Muscle layer of duodenum (tissue), 2 donors: ENCODE measurements around the gene ASAP3.

Source experiments
- H3K27ac ChIP-seq: one replicate; pipeline ENCODE4 v1.7.0; 2013; ENCODE audit warnings: mild to moderate bottlenecking, low read length
- H3K27me3 ChIP-seq: one replicate; pipeline ENCODE4 v1.7.0; 2013; ENCODE audit warnings: low read depth, mild to moderate bottlenecking, control low read depth, low read length
- H3K36me3 ChIP-seq, 2 donors: one replicate each; pipeline ENCODE4 v1.7.0; 2013; ENCODE audit warnings: low read length in 2 of 2, control low read depth in 1 of 2, mild to moderate bottlenecking in 1 of 2; ENCODE audit not compliant: insufficient read depth in 2 of 2, control insufficient read depth in 1 of 2
- H3K4me1 ChIP-seq, 2 donors: one replicate each; pipeline ENCODE4 v1.7.0; 2013; ENCODE audit warnings: low read length in 2 of 2, mild to moderate bottlenecking in 2 of 2, control low read depth in 1 of 2, moderate library complexity in 1 of 2; ENCODE audit not compliant: insufficient read depth in 2 of 2, control insufficient read depth in 1 of 2
- H3K4me3 ChIP-seq, 2 donors: one replicate each; pipeline ENCODE4 v1.7.0; 2013; ENCODE audit warnings: low read length in 2 of 2, low read depth in 1 of 2, mild to moderate bottlenecking in 1 of 2
- H3K9me3 ChIP-seq, 2 donors: one replicate each; pipeline ENCODE4 v1.7.0; 2013; ENCODE audit warnings: low read length in 2 of 2, control low read depth in 1 of 2, mild to moderate bottlenecking in 1 of 2; ENCODE audit not compliant: control insufficient read depth in 1 of 2
- donor health status: healthy.

The ASAP3 gene

GRCh38 chr1:23444104-23444533, 39.9 kb downstream of the ASAP3 start:
- no peaks in the 10 kb centered on the region for H3K4me1 ChIP-seq
- H3K27me3 ChIP-seq, result no peaks in the 10 kb centered on the region
- H3K9me3 ChIP-seq, result no peaks in the 10 kb centered on the region
- H3K4me3 ChIP-seq, result no peak overlapping the region
- peaks cover 0 to 34% of the 10 kb centered on the region in 2 donors for H3K36me3 ChIP-seq
- peak overlapping the region; percentile 60 for H3K27ac ChIP-seq

- peaks cover 10 to 29% of the 10 kb centered on the region in 2 donors for H3K36me3 ChIP-seq
- H3K4me3 ChIP-seq, result no peak overlapping the region
- no peaks in the 10 kb centered on the region for H3K9me3 ChIP-seq
- H3K27ac ChIP-seq, result no peak overlapping the region
- no peaks in the 10 kb centered on the region for H3K4me1 ChIP-seq
- no peaks in the 10 kb centered on the region for H3K27me3 ChIP-seq
Observed at GRCh38 chr1:23442751-23443150, 41.2 kb downstream of the ASAP3 start.

GRCh38 chr1:23441446-23442148, 42.4 kb downstream of the ASAP3 start:
- H3K27me3 ChIP-seq, result no peaks in the 10 kb centered on the region
- peaks cover 10 to 28% of the 10 kb centered on the region in 2 donors for H3K36me3 ChIP-seq
- H3K4me1 ChIP-seq, result no peaks in the 10 kb centered on the region
- H3K27ac ChIP-seq, result no peak overlapping the region
- H3K9me3 ChIP-seq, result no peaks in the 10 kb centered on the region
- no peak overlapping the region for H3K4me3 ChIP-seq

- H3K27me3 ChIP-seq, result no peaks in the 10 kb centered on the region
- no peaks in the 10 kb centered on the region for H3K9me3 ChIP-seq
- no peak overlapping the region for H3K4me3 ChIP-seq
- H3K27ac ChIP-seq, result no peak overlapping the region
- peaks cover 10 to 55% of the 10 kb centered on the region in 2 donors for H3K36me3 ChIP-seq
- no peaks in the 10 kb centered on the region for H3K4me1 ChIP-seq
Observed at GRCh38 chr1:23438545-23438944, 45.4 kb downstream of the ASAP3 start.

GRCh38 chr1:23437355-23437664, 46.7 kb downstream of the ASAP3 start:
- H3K27ac ChIP-seq, result no peak overlapping the region
- H3K9me3 ChIP-seq, result no peaks in the 10 kb centered on the region
- no peaks in the 10 kb centered on the region for H3K27me3 ChIP-seq
- peaks cover 16 to 63% of the 10 kb centered on the region in 2 donors for H3K36me3 ChIP-seq
- no peak overlapping the region for H3K4me3 ChIP-seq
- H3K4me1 ChIP-seq, result no peaks in the 10 kb centered on the region

GRCh38 chr1:23436520-23437354, 47.2 kb downstream of the ASAP3 start:
- Histone ChIP-seq H3K4me1 (no peaks in the 10 kb centered on the region), H3K9me3 (no peaks in the 10 kb centered on the region), H3K27ac (no peak overlapping the region), H3K4me3 (no peak overlapping the region), H3K36me3 (peaks cover 16 to 62% of the 10 kb centered on the region in 2 donors), H3K27me3 (no peaks in the 10 kb centered on the region)

- no peaks in the 10 kb centered on the region for H3K4me1 ChIP-seq
- no peak overlapping the region for H3K4me3 ChIP-seq
- no peak overlapping the region for H3K27ac ChIP-seq
- no peaks in the 10 kb centered on the region for H3K27me3 ChIP-seq
- no peaks in the 10 kb centered on the region for H3K9me3 ChIP-seq
- peaks cover 19 to 72% of the 10 kb centered on the region in 2 donors for H3K36me3 ChIP-seq
Observed at GRCh38 chr1:23434260-23434775, 49.7 kb downstream of the ASAP3 start.

GRCh38 chr1:23433122-23433521, 50.9 kb downstream of the ASAP3 start:
- H3K9me3 ChIP-seq, result no peaks in the 10 kb centered on the region
- H3K27ac ChIP-seq, result no peak overlapping the region
- H3K4me3 ChIP-seq, result no peak overlapping the region
- H3K36me3 ChIP-seq, result peaks cover 13 to 80% of the 10 kb centered on the region in 2 donors
- no peaks in the 10 kb centered on the region for H3K4me1 ChIP-seq
- H3K27me3 ChIP-seq, result no peaks in the 10 kb centered on the region

- H3K9me3 ChIP-seq, result no peaks in the 10 kb centered on the region
- H3K27me3 ChIP-seq, result no peaks in the 10 kb centered on the region
- no peaks in the 10 kb centered on the region for H3K4me1 ChIP-seq
- H3K4me3 ChIP-seq, result no peak overlapping the region
- H3K27ac ChIP-seq, result no peak overlapping the region
- peaks cover 11 to 82% of the 10 kb centered on the region in 2 donors for H3K36me3 ChIP-seq
Observed at GRCh38 chr1:23431431-23431830, 52.5 kb downstream of the ASAP3 start.

- no peak overlapping the region for H3K4me3 ChIP-seq
- no peak overlapping the region for H3K27ac ChIP-seq
- H3K27me3 ChIP-seq, result no peaks in the 10 kb centered on the region
- no peaks in the 10 kb centered on the region for H3K9me3 ChIP-seq
- peaks cover 11 to 76% of the 10 kb centered on the region in 2 donors for H3K36me3 ChIP-seq
- H3K4me1 ChIP-seq, result no peaks in the 10 kb centered on the region
Observed at GRCh38 chr1:23430803-23431202, 53.2 kb downstream of the ASAP3 start.

- Histone ChIP-seq H3K9me3 (no peaks in the 10 kb centered on the region), H3K27ac (no peak overlapping the region), H3K4me1 (peaks cover 2 to 10% of the 10 kb centered on the region in 2 donors), H3K4me3 (no peak overlapping the region), H3K36me3 (peaks cover 11 to 53% of the 10 kb centered on the region in 2 donors), H3K27me3 (no peaks in the 10 kb centered on the region)
Observed at GRCh38 chr1:23428136-23428905, 55.7 kb downstream of the ASAP3 start.
